ENCODE results near the gene ATP6V1F. TPM values are rescaled to one million over a fixed set of nuclear protein-coding genes. Genes with fewer than 3 reads are reported as not detected.

Gene ATP6V1F
- total RNA-seq, 1 experiment from 2014 or later = 115 TPM

DNA sequence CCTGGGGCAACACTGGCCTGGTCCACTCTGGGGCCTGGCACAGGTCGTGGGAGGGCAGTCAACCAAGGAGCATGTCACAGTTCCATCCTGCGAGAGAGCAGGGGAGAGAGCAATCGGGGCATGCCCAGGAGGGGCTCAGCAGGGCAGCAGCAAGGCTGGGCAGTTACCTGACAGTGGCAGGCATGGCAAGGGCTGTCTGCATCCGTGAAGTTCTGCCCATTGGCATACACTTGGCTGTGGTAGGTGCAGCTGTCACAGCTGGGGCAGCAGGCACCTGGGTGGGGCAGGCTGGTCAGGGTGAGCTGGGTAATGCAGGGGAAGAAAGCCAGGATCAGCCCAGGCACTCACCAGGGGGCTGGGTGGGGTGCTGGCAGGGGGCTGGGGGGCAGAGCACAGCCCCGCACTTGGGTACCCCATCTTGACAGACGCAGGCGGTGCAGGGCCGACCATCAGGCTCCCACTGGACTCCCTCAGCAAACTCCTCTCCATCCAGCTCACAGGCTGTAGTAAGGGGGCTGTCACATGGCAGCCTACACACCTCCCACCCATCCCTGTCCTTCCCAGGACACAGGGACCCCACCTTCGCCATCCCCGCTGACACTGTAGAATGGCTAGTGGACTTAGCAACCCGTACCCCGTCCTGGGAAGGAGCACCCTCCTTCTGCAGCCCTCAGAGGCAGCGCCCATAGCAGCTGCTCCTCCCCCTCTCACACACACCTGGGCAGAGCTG is 30.0 kb downstream of the ATP6V1F start:
- Mint-ChIP-seq H3K4me1 (peaks cover 3 to 5% of the 10 kb centered on the region in 2 experiments; a peak in 2 of 4 replicates), H3K27ac (no peak overlapping the region; a peak in 1 of 7 replicates), H3K36me3 (ENCODE audit: insufficient read depth in 1 of 3, low read depth in 3 of 3) (peaks cover 0 to 2% (median 0%) of the 10 kb centered on the region in 3 experiments; a peak in 2 of 7 replicates), H3K9me3 (no peaks in the 10 kb centered on the region), H3K4me3 (no peak overlapping the region), H3K27me3 (ENCODE audit: low read depth) (peaks cover 11% of the 10 kb centered on the region)
- Histone ChIP-seq H3K9me3 (ENCODE audit: control insufficient read depth, low read depth, low read length) (no peaks in the 10 kb centered on the region), H3K56ac (ENCODE audit: insufficient read length, low read depth, low read length) (no peak overlapping the region), H3K27me3 (ENCODE audit: insufficient read depth, low read length) (no peaks in the 10 kb centered on the region), H3K79me2 (ENCODE audit: insufficient read depth, low read length) (no peaks in the 10 kb centered on the region), H2BK15ac (ENCODE audit: low read depth, low read length) (no peak overlapping the region), H3K18ac (ENCODE audit: insufficient read length, low read depth, low read length) (no peak overlapping the region), H3K14ac (ENCODE audit: insufficient read depth, low read length) (no peak overlapping the region; the same call in 1 of the 2 replicates), H3K79me1 (ENCODE audit: insufficient read depth, low read depth, low read length, poor library complexity, severe bottlenecking) (no peaks in the 10 kb centered on the region), H4K8ac (replicated peaks; ENCODE audit: insufficient read length, low read depth, low read length) (no peak overlapping the region), H2AK5ac (ENCODE audit: insufficient read length, low read length) (no peak overlapping the region), H3K23me2 (ENCODE audit: insufficient read length, low read depth, low read length, poor library complexity, severe bottlenecking) (peaks cover 9% of the 10 kb centered on the region), H3K4me2 (ENCODE audit: insufficient read depth, insufficient read length, low read length) (no peak overlapping the region), H2BK20ac (ENCODE audit: low read depth, low read length, poor library complexity, severe bottlenecking) (no peak overlapping the region), H3T11ph (ENCODE audit: low read length) (no peak overlapping the region), H3K9ac (ENCODE audit: extremely low read depth, insufficient read length, low read length) (no peak overlapping the region), H3K23ac (ENCODE audit: insufficient read length, low read depth, low read length) (no peak overlapping the region), H4K5ac (ENCODE audit: insufficient read length, low read depth, low read length) (no peak overlapping the region), H2BK120ac (ENCODE audit: low read depth, low read length, poor library complexity, severe bottlenecking) (no peak overlapping the region), H3K4me1 (ENCODE audit: insufficient read depth, low read length) (no peaks in the 10 kb centered on the region), H4K91ac (ENCODE audit: insufficient read length, low read depth, low read length) (no peak overlapping the region), H4K20me1 (ENCODE audit: control insufficient read depth, insufficient read depth, insufficient read length) (no peaks in the 10 kb centered on the region), H2BK5ac (ENCODE audit: insufficient read length, low read length) (no peak overlapping the region), H3K4ac (ENCODE audit: low read depth, low read length) (no peak overlapping the region), H2AFZ (ENCODE audit: low read length) (no peak overlapping the region), H2BK12ac (ENCODE audit: insufficient read length, low read depth, low read length) (no peak overlapping the region), H3K27ac (ENCODE audit: insufficient read length, low read depth, low read length) (no peak overlapping the region)
- TF ChIP-seq, protein P1, sequence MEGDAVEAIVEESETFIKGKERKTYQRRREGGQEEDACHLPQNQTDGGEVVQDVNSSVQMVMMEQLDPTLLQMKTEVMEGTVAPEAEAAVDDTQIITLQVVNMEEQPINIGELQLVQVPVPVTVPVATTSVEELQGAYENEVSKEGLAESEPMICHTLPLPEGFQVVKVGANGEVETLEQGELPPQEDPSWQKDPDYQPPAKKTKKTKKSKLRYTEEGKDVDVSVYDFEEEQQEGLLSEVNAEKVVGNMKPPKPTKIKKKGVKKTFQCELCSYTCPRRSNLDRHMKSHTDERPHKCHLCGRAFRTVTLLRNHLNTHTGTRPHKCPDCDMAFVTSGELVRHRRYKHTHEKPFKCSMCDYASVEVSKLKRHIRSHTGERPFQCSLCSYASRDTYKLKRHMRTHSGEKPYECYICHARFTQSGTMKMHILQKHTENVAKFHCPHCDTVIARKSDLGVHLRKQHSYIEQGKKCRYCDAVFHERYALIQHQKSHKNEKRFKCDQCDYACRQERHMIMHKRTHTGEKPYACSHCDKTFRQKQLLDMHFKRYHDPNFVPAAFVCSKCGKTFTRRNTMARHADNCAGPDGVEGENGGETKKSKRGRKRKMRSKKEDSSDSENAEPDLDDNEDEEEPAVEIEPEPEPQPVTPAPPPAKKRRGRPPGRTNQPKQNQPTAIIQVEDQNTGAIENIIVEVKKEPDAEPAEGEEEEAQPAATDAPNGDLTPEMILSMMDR (conservative IDR thresholded peaks at IDR 0.05) = no peak
- no peak for DNase-seq
- no CpG with 5 or more reads among the region's 13 CpGs for WGBS (ENCODE audit: extremely low coverage, insufficient read length, low lambda C conversion rate)

All from H9 (cell line).